ENCODE results near the gene HOXB9.

- TF ChIP-seq CTCF (IDR thresholded peaks at IDR 0.05): no peak
- no peak for TF ChIP-seq POLR2AphosphoS5 (IDR thresholded peaks at IDR 0.05)
- TF ChIP-seq POLR2A (IDR thresholded peaks at IDR 0.05): no peak
These were observed 10.2 kb upstream of the HOXB9 start for GRCh38 chr17:48636177-48637018.
